Natural killer cell (primary cell): ENCODE results near the gene MSGN1. TPM values are rescaled to one million over a fixed set of nuclear protein-coding genes. Genes with fewer than 3 reads are reported as not detected.

Experiments
- ATAC-seq, 3 donors: fragments of 150-1000 bp in 2 of 3; fragments of 200-7000 bp in 1 of 3; cut with Tn5 transposase; 1 replicate in 1 of 3; 2 replicates in 2 of 3; pipeline ENCODE4 v1.10.0; 2021; ENCODE audit warnings: mild to moderate bottlenecking in 2 of 3, moderate library complexity in 2 of 3
- DNase-seq, 2 donors: peaks; one replicate each; pipeline versions ENCODE4 v3.0.0 to v3.0.0-alpha.2; 2013 to 2021; ENCODE audit warnings: mixed read lengths in 1 of 2
- H3K27ac ChIP-seq: one replicate; pipeline ENCODE4 v1.5.1; 2013; ENCODE audit warnings: mild to moderate bottlenecking, low read length
- H3K27me3 ChIP-seq: one replicate; pipeline ENCODE4 v1.6.1; 2013; ENCODE audit warnings: low read length; ENCODE audit not compliant: control insufficient read depth, insufficient read depth
- H3K36me3 ChIP-seq: one replicate; pipeline ENCODE4 v1.6.1; 2013; ENCODE audit warnings: low read length; ENCODE audit not compliant: control insufficient read depth, insufficient read depth
- H3K4me1 ChIP-seq: one replicate; pipeline ENCODE4 v1.6.1; 2013; ENCODE audit warnings: low read length; ENCODE audit not compliant: control insufficient read depth, insufficient read depth
- H3K4me3 ChIP-seq: one replicate; pipeline ENCODE4 v1.5.1; 2013; ENCODE audit warnings: low read length
- H3K9me3 ChIP-seq: one replicate; pipeline ENCODE4 v1.6.1; 2013; ENCODE audit warnings: low read length; ENCODE audit not compliant: control insufficient read depth, insufficient read depth
- H3K27ac Mint-ChIP-seq, 2 donors: one replicate each; pipeline ENCODE4 v1.8.0; 2022; ENCODE audit warnings: mild to moderate bottlenecking in 2 of 2, mixed read lengths in 2 of 2, moderate library complexity in 1 of 2
- H3K27me3 Mint-ChIP-seq, 2 donors: one replicate each; pipeline ENCODE4 v1.8.0; 2022; ENCODE audit warnings: low read depth in 2 of 2, mixed read lengths in 2 of 2
- H3K36me3 Mint-ChIP-seq: one replicate; pipeline ENCODE4 v1.8.0; 2022; ENCODE audit warnings: mixed read lengths
- H3K4me1 Mint-ChIP-seq, 2 donors: one replicate each; pipeline ENCODE4 v1.8.0; 2022; ENCODE audit warnings: mixed read lengths in 2 of 2
- H3K4me3 Mint-ChIP-seq: one replicate; pipeline ENCODE4 v1.8.0; 2022; ENCODE audit warnings: mild to moderate bottlenecking, moderate library complexity, mixed read lengths
- H3K9me3 Mint-ChIP-seq, 2 donors: one replicate each; pipeline ENCODE4 v1.8.0; 2022; ENCODE audit warnings: mixed read lengths in 2 of 2
- WGBS: methylation state at CpG from one replicate; pipeline ENCODE4 v1.1.7; 2013; ENCODE audit warnings: missing lambda C conversion rate; ENCODE audit not compliant: insufficient coverage; 5-methylcytosine and 5-hydroxymethylcytosine counted together
- intact Hi-C: fragments of 100-400 bp; cut with micrococcal nuclease; formaldehyde crosslinking; loops from one replicate; pipeline ENCODE4 v1.14.2; 2022
- total RNA-seq, 4 donors: library from RNA; stranded (reverse); fragments of 120-200 nt in 1 of 4; gene quantifications; one replicate each; pipeline versions ENCODE4 v1.2.3 to v1.2.4, GENCODE V29; 2013 to 2022
- TF ChIP-seq, protein P1 (sequence below): fragments of 200-600 bp; IDR thresholded peaks from one replicate; pipeline ENCODE4 v1.8.0; 2022; ENCODE audit warnings: antibody characterized with exemption

Gene MSGN1
- total RNA-seq, 3 donors from 2014 or later (not counting 1 experiment from before 2014, with no cell fraction given) = not detected

DNA sequence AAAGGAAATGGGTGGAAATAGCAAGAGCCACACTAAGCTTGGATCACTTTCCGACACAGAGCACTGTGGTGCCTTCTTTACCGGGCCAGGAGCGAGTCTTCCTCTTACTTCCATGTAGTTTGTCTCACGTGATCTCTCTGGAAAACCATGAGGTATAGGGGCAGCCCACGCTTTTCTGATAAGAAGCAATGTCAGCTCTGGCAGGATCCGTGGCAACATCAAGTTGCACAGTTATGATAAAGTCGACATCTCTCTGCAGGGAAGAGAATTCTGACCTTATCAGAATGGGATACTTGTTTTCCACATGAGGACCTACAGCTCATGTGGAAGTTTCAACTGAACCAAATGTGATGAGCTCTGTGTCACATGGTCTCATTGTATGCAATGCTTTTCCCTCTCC is 29.5 kb downstream of the MSGN1 start:
- ATAC-seq (no peak), DNase-seq (no peak)
- no peaks in the 10 kb centered on the region for H3K9me3 ChIP-seq
- H3K27ac ChIP-seq = no peak overlapping the region
- H3K27me3 ChIP-seq = no peaks in the 10 kb centered on the region
- Mint-ChIP-seq H3K4me1 (no peaks in the 10 kb centered on the region), H3K27ac (no peak overlapping the region), H3K9me3 (no peaks in the 10 kb centered on the region), H3K27me3 (peaks cover 0 to 2% of the 10 kb centered on the region in 2 donors), H3K4me3 (no peak overlapping the region), H3K36me3 (no peaks in the 10 kb centered on the region)
- no peaks in the 10 kb centered on the region for H3K36me3 ChIP-seq
- no peaks in the 10 kb centered on the region for H3K4me1 ChIP-seq
- intact Hi-C loops = no loop called here
- no peak overlapping the region for H3K4me3 ChIP-seq
- TF ChIP-seq, protein P1, sequence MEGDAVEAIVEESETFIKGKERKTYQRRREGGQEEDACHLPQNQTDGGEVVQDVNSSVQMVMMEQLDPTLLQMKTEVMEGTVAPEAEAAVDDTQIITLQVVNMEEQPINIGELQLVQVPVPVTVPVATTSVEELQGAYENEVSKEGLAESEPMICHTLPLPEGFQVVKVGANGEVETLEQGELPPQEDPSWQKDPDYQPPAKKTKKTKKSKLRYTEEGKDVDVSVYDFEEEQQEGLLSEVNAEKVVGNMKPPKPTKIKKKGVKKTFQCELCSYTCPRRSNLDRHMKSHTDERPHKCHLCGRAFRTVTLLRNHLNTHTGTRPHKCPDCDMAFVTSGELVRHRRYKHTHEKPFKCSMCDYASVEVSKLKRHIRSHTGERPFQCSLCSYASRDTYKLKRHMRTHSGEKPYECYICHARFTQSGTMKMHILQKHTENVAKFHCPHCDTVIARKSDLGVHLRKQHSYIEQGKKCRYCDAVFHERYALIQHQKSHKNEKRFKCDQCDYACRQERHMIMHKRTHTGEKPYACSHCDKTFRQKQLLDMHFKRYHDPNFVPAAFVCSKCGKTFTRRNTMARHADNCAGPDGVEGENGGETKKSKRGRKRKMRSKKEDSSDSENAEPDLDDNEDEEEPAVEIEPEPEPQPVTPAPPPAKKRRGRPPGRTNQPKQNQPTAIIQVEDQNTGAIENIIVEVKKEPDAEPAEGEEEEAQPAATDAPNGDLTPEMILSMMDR = no peak
- WGBS = 87% methylated on average over 7 of the region's 7 CpGs

DNA sequence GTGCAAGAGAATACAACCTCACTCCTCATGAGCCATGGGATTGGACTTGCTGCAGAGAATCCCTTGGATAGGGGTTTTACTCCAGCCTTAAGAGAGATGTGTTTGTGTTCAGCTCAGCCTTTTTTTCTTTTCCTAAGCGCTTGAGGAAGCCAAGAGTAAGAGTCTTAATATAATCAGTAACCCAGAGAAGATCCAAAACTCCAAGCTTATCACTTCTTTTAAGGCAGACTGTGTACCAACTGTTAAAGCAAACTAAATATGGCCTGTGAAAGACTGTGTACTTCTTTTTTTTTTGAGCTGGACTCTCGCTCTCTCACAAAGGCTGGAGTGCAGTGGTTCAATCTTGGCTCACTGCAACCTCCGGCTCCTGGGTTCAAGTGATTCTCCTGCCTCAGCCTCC is 30.4 kb downstream of the MSGN1 start:
- no peak overlapping the region for H3K27ac ChIP-seq
- TF ChIP-seq, protein P1 = no peak
- H3K36me3 ChIP-seq = no peaks in the 10 kb centered on the region
- Mint-ChIP-seq H3K9me3 (no peaks in the 10 kb centered on the region), H3K27me3 (peaks cover 0 to 2% of the 10 kb centered on the region in 2 donors), H3K27ac (no peak overlapping the region), H3K4me3 (no peak overlapping the region), H3K4me1 (no peaks in the 10 kb centered on the region), H3K36me3 (no peaks in the 10 kb centered on the region)
- H3K9me3 ChIP-seq = no peaks in the 10 kb centered on the region
- H3K27me3 ChIP-seq = no peaks in the 10 kb centered on the region
- no peak for DNase-seq
- H3K4me1 ChIP-seq = no peaks in the 10 kb centered on the region
- 83% methylated on average over 3 of the region's 3 CpGs for WGBS
- intact Hi-C loops = no loop called here
- H3K4me3 ChIP-seq = no peak overlapping the region
- no peak for ATAC-seq

DNA sequence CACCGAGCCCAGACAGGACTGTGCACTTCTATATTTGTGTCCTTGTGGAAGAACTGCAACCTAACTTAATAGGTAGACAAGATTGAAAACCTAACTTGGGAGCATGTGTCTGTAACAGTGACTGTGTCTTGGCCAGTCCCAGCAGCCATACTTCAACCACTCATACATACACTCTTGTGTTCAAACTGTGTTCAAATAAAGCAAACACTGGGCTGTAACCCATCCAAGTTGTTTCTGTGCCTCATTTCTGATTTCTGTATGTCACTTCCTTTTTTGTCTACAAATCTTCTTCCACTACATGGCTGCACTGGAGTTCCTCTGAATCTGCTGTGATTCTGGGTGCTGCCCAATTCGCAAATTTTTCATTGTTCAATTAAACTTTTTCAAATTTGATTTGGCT is 31.0 kb downstream of the MSGN1 start:
- intact Hi-C loops = no loop called here
- no peaks in the 10 kb centered on the region for H3K9me3 Mint-ChIP-seq
- H3K27me3 Mint-ChIP-seq = peaks cover 0 to 2% of the 10 kb centered on the region in 2 donors
- no peaks in the 10 kb centered on the region for H3K4me1 ChIP-seq
- DNase-seq (no peak), ATAC-seq (no peak)
- TF ChIP-seq, protein P1 = no peak
- H3K27ac ChIP-seq = no peak overlapping the region
- H3K9me3 ChIP-seq = no peaks in the 10 kb centered on the region
- H3K4me1 Mint-ChIP-seq = no peaks in the 10 kb centered on the region
- H3K4me3 Mint-ChIP-seq = no peak overlapping the region
- H3K4me3 ChIP-seq = no peak overlapping the region
- H3K27ac Mint-ChIP-seq = no peak overlapping the region
- no peaks in the 10 kb centered on the region for H3K27me3 ChIP-seq
- H3K36me3 ChIP-seq = no peaks in the 10 kb centered on the region
- no peaks in the 10 kb centered on the region for H3K36me3 Mint-ChIP-seq
- 75% methylated on average over 2 of the region's 2 CpGs for WGBS

DNA sequence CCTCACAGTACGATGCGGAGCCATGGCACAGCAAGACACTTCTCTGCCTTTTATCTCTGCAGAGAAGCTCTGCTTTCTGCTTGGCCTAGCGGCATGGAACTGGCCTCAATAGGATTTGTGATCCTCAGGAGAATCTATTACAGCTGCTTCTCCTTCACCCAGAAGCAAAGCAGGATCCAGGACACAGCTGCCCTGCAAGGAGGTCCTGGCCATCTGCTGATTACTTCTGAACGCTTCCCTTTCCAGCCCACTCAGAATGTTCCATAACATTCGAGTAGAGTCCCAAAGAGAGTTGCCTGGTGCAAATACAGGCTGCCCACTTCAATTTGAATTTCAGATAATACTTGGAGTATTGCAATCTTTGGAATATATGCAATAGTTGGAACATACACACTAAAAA is 33.0 kb downstream of the MSGN1 start:
- WGBS = 88% methylated on average over 5 of the region's 5 CpGs

More for the DNA sequence above, 33.0 kb downstream of the MSGN1 start:
- DNase-seq = no peak
- Histone ChIP-seq H3K36me3 (no peaks in the 10 kb centered on the region), H3K4me1 (no peaks in the 10 kb centered on the region), H3K27me3 (no peaks in the 10 kb centered on the region), H3K9me3 (no peaks in the 10 kb centered on the region), H3K27ac (no peak overlapping the region), H3K4me3 (no peak overlapping the region)
- Mint-ChIP-seq H3K27me3 (peaks cover 0 to 2% of the 10 kb centered on the region in 2 donors), H3K9me3 (no peaks in the 10 kb centered on the region), H3K4me3 (no peak overlapping the region), H3K4me1 (no peaks in the 10 kb centered on the region), H3K27ac (no peak overlapping the region), H3K36me3 (no peaks in the 10 kb centered on the region)
- intact Hi-C loops = no loop called here
- TF ChIP-seq, protein P1 = no peak
- no peak for ATAC-seq
